WERI-Rb-1 (cell line): Measurements from ENCODE around the gene TIMP3.

Experiments
- DNase-seq: peaks from one replicate; pipeline ENCODE4 v3.0.0-alpha.2; 2020
- H3K27ac ChIP-seq: fragments of 250-450 bp; sonication (Bioruptor Pico); 2 replicates; pipeline ENCODE4 v1.5.1; 2020; ENCODE audit warnings: mild to moderate bottlenecking, moderate library complexity
- H3K27me3 ChIP-seq: fragments of 250-450 bp; sonication (Bioruptor Pico); 2 replicates; pipeline ENCODE4 v1.5.1; 2021; ENCODE audit warnings: mild to moderate bottlenecking, low read depth, moderate library complexity; ENCODE audit not compliant: insufficient read depth, severe bottlenecking
- H3K36me3 ChIP-seq: fragments of 250-450 bp; sonication (Bioruptor Pico); 2 replicates; pipeline ENCODE4 v1.5.1; 2020; ENCODE audit warnings: mild to moderate bottlenecking, moderate library complexity
- H3K4me3 ChIP-seq: 2 replicates; pipeline ENCODE4 v1.5.1; 2011; ENCODE audit warnings: low read depth, mild to moderate bottlenecking, control low read depth, low read length
- H3K9me3 ChIP-seq: fragments of 250-450 bp; sonication (Bioruptor Pico); 2 replicates; pipeline ENCODE4 v1.5.1; 2021; ENCODE audit warnings: mild to moderate bottlenecking, moderate library complexity; ENCODE audit not compliant: severe bottlenecking
- TF ChIP-seq, protein P1 (sequence below): IDR thresholded peaks from 2 replicates; pipeline ENCODE4 v1.5.1; 2011; ENCODE audit warnings: low read depth, mild to moderate bottlenecking, control low read depth, inconsistent platforms, low read length

Gene TIMP3

DNA sequence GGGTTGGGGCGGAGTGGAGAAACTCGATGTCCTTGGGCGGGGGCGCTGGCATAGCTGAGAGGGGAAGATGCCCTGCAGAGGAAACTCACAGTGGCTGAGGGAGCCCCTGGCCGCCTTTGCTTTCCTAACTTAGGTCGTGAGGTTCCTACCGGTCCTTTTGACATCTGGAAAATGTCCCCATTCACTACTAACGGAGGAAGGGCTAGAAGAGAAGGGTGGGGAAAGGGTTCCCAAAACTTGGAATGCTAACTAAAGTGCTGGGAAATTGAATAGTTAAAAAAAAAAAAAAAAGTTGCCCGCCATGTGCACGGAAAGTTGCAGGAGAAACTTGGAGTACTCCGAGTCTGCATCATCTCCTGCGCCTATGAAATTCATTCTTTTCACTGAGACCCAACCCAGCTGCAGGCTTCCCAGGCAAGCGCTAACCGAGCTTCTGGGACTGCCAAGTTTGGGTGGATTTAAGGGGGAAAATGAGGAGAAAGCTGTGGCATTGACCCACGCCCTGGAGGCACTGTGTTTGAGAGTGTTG is 796 bp downstream of the TIMP3 start:
- Histone ChIP-seq H3K4me3 (peak overlapping the region; percentile 36), H3K9me3 (peaks cover 2% of the 10 kb centered on the region), H3K36me3 (no peaks in the 10 kb centered on the region), H3K27ac (no peak overlapping the region), H3K27me3 (peaks cover 28% of the 10 kb centered on the region)
- TF ChIP-seq, protein P1, sequence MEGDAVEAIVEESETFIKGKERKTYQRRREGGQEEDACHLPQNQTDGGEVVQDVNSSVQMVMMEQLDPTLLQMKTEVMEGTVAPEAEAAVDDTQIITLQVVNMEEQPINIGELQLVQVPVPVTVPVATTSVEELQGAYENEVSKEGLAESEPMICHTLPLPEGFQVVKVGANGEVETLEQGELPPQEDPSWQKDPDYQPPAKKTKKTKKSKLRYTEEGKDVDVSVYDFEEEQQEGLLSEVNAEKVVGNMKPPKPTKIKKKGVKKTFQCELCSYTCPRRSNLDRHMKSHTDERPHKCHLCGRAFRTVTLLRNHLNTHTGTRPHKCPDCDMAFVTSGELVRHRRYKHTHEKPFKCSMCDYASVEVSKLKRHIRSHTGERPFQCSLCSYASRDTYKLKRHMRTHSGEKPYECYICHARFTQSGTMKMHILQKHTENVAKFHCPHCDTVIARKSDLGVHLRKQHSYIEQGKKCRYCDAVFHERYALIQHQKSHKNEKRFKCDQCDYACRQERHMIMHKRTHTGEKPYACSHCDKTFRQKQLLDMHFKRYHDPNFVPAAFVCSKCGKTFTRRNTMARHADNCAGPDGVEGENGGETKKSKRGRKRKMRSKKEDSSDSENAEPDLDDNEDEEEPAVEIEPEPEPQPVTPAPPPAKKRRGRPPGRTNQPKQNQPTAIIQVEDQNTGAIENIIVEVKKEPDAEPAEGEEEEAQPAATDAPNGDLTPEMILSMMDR = no peak
- no peak for DNase-seq

DNA sequence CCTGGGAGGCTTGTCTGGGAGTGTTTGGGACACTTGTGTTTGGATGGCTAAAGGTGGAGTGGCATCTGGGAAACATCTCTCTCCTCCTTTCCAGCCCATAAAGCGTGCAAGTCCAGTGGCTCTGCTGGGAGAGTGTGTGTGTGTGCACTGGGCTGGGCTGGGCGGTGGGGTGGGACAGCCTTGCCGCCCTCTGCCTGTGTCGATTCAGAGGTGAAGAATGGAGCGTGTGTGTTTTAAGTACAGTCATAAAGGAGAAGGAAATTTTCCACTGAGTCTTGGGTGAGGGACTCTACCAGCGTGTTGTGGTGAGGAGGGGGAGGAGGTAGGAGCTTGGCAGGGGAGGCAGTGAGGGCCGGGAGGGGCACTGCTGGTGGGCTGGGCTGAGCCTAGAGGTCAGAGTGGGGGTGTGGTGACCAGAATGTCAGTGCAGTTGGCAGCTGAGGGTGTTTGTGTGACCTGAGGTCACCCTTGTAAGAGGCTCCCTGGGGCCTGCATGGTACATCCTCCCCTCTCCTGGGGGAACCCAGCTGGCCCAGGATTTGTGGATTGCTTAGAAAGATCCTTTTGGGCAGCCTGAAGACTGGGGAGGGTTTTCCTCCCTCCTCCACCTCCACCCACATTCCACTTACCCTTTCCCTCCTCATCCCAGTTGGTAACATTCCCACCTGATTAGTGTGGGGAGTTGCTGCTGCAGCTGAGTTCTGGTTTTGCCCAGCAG is 1.7 kb downstream of the TIMP3 start:
- peaks cover 28% of the 10 kb centered on the region for H3K27me3 ChIP-seq
- no peak overlapping the region for H3K4me3 ChIP-seq
- TF ChIP-seq, protein P1 = no peak
- no peak overlapping the region for H3K27ac ChIP-seq
- peaks cover 2% of the 10 kb centered on the region for H3K9me3 ChIP-seq
- DNase-seq = peak; percentile 45
- no peaks in the 10 kb centered on the region for H3K36me3 ChIP-seq

DNA sequence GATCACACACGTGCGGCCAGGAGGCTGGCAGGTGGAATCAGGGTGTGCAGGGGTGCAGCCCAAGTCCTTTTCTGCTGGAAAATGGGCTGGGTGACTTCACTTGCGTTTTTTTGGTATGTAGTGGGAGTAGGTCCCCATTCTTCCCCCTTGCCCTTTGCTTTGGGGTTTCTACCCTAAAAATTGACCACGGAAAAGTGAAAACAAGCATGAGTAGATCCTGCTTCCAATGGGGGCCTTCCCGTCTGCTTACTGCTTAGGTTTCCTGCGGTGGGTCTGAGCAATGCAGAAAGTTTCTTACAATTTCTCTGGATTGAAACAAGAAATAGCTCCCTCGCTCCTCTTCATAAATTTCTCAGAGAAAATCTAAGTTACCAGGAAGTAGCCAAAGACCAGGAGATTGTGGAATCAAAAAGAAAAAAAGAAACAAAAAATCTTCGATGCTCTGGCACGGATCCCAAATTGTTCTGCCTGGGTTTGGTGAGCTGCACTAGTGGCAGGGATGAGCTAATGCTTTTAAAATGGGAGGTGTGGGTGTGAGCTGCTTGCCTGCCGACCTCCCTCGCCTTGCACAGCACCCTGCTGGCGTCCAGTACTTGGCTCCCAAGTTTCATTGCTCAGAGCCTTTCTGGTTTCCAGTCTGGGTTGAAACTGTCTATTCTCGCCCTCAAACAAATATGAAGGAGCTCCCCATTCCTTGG is 2.4 kb downstream of the TIMP3 start:
- Histone ChIP-seq H3K27ac (no peak overlapping the region), H3K27me3 (peaks cover 25% of the 10 kb centered on the region), H3K4me3 (no peak overlapping the region), H3K9me3 (peaks cover 2% of the 10 kb centered on the region), H3K36me3 (no peaks in the 10 kb centered on the region)
- no peak for DNase-seq
- TF ChIP-seq, protein P1 = no peak

DNA sequence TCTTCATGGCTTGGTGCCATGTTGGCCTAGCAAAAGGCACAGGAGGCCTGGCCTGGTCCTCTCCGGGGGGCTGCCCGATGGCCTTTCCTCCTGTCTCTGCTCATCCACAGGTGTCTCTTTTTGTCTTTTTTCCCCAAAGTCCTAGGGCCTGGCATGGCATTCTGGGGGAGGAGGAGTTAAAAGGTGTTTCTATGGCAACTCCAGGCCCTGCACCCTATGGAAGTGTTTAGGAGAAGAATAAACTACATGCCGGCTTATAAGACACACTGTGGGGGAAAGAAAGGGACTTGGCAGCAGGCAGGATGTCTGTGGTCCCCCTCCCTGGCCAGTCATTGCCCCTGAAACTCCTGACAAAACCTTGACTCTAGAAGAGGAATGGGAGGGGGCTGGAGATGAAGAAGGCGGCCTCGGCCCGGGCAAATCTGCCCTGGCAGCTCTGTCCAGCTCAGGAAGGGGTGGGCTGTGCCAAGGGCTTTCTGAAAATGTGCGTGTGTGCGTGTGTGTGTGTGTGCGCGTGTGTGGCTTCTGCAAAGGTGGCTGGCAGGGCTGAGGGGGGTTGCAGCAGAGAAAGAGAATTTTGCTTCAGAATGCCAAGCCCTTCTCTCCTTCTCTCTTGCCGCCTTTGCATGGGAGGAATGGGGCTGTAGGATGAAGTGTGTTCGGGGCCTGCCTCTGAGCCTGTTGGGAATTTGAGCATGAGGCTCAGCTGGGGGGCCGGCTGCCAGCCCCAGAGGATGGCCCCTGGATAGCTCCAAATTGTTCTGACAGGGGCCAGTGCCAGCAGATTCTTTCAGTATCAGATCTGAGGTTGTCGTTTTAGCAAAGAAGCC is 3.2 kb downstream of the TIMP3 start:
- H3K9me3 ChIP-seq = peaks cover 2% of the 10 kb centered on the region
- no peak overlapping the region for H3K4me3 ChIP-seq
- H3K27me3 ChIP-seq = peaks cover 25% of the 10 kb centered on the region
- TF ChIP-seq, protein P1 = no peak
- no peak overlapping the region for H3K27ac ChIP-seq
- H3K36me3 ChIP-seq = no peaks in the 10 kb centered on the region
- no peak for DNase-seq

DNA sequence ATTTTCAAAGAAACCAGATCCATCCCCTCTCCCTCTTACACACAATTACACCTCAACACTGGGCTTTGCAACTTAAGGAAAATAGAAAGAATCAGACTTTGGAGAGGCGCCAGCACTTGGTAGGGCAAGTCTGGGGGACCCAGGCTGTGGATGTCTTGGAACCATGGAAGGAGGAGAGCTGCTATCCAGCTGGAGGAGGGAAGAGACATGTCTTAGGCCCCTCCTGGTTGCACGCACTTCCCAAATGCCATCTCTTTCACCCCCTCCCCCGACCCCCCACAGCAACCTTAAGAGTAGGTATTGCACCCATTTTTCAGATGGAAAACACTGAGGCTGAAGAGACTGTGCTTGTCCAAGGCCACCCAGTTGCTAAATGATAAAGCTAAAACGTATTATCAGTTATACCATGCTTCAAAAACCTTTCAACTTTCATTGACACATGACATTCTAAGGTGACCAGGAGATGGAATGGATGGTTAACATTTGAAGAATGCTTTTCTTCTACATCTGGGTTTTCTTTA is 3.9 kb downstream of the TIMP3 start:
- no peaks in the 10 kb centered on the region for H3K36me3 ChIP-seq
- H3K27ac ChIP-seq = no peak overlapping the region

More for the DNA sequence above, 3.9 kb downstream of the TIMP3 start:
- TF ChIP-seq, protein P1 = no peak
- H3K9me3 ChIP-seq = peaks cover 2% of the 10 kb centered on the region
- H3K4me3 ChIP-seq = no peak overlapping the region
- DNase-seq = no peak
- peaks cover 22% of the 10 kb centered on the region for H3K27me3 ChIP-seq
